ENCODE measurements around the gene WDFY4.

- TF ChIP-seq, protein P1, sequence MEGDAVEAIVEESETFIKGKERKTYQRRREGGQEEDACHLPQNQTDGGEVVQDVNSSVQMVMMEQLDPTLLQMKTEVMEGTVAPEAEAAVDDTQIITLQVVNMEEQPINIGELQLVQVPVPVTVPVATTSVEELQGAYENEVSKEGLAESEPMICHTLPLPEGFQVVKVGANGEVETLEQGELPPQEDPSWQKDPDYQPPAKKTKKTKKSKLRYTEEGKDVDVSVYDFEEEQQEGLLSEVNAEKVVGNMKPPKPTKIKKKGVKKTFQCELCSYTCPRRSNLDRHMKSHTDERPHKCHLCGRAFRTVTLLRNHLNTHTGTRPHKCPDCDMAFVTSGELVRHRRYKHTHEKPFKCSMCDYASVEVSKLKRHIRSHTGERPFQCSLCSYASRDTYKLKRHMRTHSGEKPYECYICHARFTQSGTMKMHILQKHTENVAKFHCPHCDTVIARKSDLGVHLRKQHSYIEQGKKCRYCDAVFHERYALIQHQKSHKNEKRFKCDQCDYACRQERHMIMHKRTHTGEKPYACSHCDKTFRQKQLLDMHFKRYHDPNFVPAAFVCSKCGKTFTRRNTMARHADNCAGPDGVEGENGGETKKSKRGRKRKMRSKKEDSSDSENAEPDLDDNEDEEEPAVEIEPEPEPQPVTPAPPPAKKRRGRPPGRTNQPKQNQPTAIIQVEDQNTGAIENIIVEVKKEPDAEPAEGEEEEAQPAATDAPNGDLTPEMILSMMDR (conservative IDR thresholded peaks at IDR 0.05; ENCODE audit: low read depth in 2 of 2), result no peak
- no peak for TF ChIP-seq EZH2 (IDR thresholded peaks at IDR 0.05; ENCODE audit: low read depth, unreplicated experiment)
- no peak for TF ChIP-seq NANOG (IDR thresholded peaks at IDR 0.05; ENCODE audit: borderline replicate concordance)
- no peak for TF ChIP-seq POLR2AphosphoS5 (IDR thresholded peaks at IDR 0.05; ENCODE audit: low read depth)
- no peak for TF ChIP-seq ZNF331 (CRISPR knock-in tag; IDR thresholded peaks at IDR 0.05; ENCODE audit: low read depth)
- no peak for TF ChIP-seq EZH2phosphoT487 (IDR thresholded peaks at IDR 0.05; ENCODE audit: unreplicated experiment)
- TF ChIP-seq REST (IDR thresholded peaks at IDR 0.05; ENCODE audit: unreplicated experiment), result no peak
- TF ChIP-seq JUNB (IDR thresholded peaks at IDR 0.05; ENCODE audit: unreplicated experiment), result no peak
- no peak for TF ChIP-seq CREB1 (CRISPR knock-in tag; IDR thresholded peaks at IDR 0.05; ENCODE audit: low read depth)
- no peak for TF ChIP-seq ETS1 (IDR thresholded peaks at IDR 0.05)
- no peak for TF ChIP-seq STAT1 (IDR thresholded peaks at IDR 0.05; ENCODE audit: unreplicated experiment)
These were observed 283.4 kb downstream of the WDFY4 start for GRCh38 chr10:48968036-48968435.
